Middle frontal gyrus (tissue), 1 donor: ENCODE data around the gene CRYBG1.
"Not testable (repeated sequence)": the region's sequence is repeated elsewhere in the genome, so short reads cannot be mapped to it uniquely, and the experiment has no call there.

Experiments
- DNase-seq: peaks from one replicate; pipeline ENCODE4 v3.0.0-alpha.2; 2015; ENCODE audit warnings: low spot score; ENCODE audit errors: extremely low spot score

Gene CRYBG1

DNA sequence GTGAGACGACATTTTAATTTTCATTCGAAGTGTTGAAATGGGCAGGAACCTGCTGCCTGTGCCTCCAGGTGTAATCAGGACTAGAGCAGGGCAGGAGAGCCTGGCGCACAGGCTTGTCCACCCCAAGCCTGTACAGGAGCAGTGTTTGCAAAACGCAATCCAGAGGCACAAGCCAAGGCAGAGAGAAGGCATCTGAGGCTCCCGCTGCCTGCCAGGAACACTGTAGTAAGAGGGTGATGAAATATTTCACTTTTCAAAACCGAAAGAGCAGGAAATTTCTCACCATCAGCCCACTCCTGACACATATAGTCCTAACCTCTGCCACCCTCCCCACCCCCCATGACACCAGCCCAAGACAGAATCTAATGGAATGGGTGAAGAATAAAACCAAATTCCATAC lies 136.3 kb downstream of the CRYBG1 start:
- no peak for DNase-seq

DNA sequence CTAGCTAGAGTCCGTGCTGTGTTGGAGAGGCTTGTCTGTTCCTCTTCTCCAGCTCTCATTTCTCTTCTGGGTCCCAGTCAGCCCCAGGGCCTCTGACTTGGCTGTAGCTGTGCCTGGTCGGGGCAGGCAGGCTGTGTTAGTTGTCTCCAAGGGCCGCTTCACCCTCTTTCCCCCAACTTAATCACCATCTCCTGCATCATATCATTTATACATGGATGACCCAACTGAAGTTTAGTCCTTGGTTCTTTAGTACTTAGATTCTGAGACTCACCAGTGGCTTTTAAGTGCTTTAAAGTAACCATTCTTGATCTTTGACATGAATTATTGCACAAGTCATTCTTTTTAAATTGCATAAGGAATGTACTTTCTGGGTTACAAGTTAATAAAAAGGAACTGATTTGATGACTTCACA lies 141.4 kb downstream of the CRYBG1 start:
- no peak for DNase-seq

DNA sequence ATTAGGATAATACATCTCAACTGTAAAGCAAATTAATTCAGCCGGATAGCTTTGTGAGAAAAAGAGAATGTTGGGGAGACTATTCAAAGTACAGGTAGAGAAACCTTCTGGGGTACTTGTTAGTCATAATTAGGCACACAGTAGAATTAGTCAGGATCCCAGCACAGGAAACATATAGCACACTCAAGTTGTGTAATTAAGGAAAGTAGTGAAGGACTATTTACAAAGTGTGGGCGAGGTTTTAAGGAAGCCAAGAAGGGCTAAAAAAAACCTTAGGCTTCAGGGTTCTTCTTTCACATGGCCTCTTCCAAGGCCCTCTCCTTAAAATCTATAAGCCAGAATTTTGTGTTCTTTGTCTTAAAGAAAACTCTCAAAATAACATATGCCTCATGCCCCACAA lies 142.0 kb downstream of the CRYBG1 start:
- DNase-seq, result no peak

- DNase-seq, result no peak
Measured at GRCh38 chr6:106508277-106508676, 147.8 kb downstream of the CRYBG1 start.

- no peak for DNase-seq
Measured at GRCh38 chr6:106508834-106509233, 148.3 kb downstream of the CRYBG1 start.

DNA sequence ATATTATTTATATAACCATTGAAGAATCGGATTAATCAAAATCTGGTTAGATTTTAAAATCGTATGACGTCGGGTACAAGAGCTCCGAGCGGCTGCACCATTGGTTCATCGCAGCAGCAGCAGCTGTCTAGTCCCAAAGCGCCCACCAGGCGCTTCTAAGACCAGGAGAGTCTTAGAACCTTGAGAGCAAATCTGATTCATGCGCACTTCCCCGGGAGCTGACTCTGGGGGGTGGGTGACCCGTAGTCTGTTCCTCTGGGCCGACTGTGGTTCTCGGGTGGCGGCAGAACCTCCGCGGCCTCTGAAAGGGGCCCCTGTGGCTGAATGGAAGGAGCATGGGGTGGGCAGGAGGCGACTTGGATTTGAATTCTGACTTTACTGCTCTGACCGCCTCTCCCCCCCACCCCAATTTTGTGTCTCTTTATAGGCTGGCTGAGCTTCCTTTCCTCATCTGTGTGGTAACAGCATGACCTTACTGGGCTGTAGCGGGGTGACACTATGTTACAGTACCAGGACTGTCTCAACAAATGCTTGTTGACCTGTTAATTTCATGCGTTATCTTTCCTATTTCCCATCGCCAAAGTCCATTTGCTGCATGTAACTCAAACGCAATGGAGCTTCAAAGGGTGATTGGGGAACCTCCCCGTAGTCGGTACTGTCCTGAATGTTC lies 149.0 kb downstream of the CRYBG1 start:
- no peak for DNase-seq

DNA sequence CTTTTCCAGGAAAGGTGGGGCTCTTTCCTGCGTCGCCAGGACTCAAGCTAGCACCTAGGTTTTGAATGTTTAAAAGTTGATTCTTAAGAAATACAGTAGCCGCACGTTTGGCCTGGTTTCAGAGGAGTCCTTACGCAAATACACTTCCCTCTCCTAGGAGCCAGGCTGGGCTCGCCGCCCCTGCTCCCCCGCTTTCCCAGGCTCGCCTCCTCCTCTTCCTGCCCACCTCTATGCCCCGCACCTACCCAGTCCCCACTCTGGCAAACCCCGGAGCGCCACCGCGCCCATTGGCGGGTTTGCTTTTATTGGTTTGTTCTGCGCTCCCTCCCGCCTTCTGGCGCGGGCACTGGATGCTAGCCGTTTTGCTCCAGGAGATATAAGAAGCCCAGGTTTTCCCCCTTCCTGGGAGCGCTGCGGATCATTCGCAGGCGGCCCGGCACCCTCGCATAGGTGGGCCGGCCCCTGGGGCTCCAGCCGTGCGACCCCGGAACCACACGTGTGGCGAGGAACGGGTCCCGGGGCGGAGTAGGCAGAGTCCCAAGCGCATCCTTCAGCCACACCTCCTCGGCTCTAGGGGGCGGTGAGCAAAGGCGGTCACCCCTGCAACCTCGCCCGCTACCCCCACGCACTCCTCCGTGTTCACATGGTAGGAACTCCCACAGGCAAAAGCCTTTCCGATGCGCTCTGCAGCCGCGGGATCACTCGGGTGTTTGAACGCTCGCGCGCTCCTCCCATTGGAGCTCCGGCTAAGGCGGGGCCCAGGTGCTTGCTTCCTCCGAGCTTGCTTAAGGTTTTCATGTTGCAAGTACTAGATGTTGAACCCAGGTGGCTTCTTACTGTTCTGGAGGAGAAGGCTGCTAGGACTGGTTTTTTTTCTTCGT lies 149.8 kb downstream of the CRYBG1 start:
- no peak for DNase-seq

DNA sequence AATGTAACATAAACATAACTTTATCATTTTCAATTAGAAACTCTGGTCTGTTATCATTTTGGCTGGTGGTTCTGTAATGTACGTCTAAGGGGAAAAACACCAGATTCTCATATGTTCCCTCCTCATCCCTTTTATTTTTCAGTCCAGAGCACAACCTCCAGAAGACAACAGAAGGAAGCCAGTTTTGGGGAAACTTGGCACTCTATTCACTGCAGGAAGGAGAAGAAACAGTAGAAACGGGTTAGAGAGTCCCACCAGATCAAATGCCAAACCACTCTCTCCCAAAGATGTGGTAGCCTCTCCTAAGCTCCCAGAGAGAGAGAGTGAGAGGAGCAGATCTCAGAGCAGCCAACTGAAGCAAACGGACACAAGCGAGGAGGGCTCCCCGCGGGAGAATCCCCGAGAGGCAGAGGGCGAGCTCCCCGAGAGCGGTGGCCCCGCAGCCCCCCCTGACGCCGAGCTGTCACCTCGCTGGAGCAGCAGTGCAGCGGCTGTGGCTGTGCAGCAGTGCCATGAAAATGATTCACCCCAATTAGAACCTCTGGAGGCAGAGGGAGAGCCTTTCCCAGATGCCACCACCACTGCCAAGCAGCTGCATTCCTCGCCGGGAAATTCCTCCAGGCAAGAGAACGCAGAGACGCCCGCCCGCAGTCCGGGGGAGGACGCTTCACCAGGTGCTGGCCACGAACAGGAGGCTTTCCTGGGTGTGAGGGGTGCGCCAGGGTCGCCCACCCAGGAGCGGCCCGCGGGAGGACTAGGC lies 151.0 kb downstream of the CRYBG1 start:
- no peak for DNase-seq

GRCh38 chr6:106512048-106512967 lies 151.8 kb downstream of the CRYBG1 start:
- DNase-seq, result no peak

GRCh38 chr6:106512968-106513574 lies 152.6 kb downstream of the CRYBG1 start:
- DNase-seq, result no peak

- no peak for DNase-seq
Measured at GRCh38 chr6:106513808-106514582, 153.5 kb downstream of the CRYBG1 start.

- DNase-seq, result no peak
Measured at GRCh38 chr6:106514583-106514885, 154.0 kb downstream of the CRYBG1 start.

GRCh38 chr6:106515582-106515981 lies 155.1 kb downstream of the CRYBG1 start:
- not testable (repeated sequence) for DNase-seq

DNA sequence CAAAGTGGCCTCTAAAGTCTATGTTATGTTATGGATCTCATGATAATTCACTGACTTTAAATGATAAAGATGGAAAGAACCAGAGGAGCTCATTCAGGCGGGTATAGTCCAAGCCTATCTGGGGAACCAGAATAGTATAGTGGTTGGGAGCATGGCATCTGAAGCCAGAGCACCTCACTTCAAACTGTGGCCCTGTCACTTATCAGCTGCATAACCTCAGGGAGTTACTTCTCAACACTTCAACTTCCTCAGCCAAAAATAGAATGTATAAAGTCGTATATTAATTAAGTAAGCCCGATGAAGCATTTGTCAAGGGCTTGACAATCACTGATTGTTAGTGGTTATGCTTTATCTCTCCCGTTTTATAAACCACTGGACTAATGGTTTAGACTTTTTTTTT lies 156.1 kb downstream of the CRYBG1 start:
- DNase-seq, result no peak

DNA sequence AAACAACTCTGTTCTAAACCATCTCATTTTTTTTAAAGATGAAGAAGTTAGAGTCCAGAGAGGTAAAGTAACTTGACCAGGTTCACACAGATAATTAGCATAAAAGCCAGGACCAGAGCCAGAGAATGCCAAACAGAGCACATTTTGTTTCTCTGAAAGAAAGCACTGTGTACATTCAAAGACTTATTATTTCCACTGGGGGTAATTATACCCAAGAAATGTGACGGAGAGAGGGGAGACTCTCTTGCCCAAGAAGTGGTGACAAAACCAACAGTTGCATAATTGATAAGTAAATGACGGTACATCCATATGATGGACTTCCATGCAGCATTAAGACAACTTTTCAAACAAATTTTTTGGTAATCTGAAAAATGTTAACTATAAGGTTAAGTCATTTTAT lies 157.2 kb downstream of the CRYBG1 start:
- no peak for DNase-seq

DNA sequence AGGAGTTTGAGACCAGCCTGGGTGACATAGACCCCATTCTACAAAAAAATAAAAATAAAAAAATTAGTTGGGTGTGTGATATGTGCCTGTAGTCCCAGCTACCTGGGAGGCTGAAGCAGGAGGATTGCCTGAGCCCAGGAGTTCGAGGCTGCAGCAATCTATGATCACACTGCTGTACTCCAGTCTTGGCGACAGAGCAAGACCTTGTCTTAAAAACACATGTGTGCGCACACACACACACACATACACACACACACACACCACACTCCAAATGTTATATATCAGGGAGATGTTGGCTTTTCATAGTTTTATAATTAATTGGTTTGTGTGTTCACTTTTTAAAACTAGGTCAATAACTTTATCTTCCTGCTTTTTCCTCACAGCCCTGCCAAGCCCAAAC lies 158.2 kb downstream of the CRYBG1 start:
- DNase-seq, result no peak

GRCh38 chr6:106519460-106520394 lies 159.2 kb downstream of the CRYBG1 start:
- no peak for DNase-seq

DNA sequence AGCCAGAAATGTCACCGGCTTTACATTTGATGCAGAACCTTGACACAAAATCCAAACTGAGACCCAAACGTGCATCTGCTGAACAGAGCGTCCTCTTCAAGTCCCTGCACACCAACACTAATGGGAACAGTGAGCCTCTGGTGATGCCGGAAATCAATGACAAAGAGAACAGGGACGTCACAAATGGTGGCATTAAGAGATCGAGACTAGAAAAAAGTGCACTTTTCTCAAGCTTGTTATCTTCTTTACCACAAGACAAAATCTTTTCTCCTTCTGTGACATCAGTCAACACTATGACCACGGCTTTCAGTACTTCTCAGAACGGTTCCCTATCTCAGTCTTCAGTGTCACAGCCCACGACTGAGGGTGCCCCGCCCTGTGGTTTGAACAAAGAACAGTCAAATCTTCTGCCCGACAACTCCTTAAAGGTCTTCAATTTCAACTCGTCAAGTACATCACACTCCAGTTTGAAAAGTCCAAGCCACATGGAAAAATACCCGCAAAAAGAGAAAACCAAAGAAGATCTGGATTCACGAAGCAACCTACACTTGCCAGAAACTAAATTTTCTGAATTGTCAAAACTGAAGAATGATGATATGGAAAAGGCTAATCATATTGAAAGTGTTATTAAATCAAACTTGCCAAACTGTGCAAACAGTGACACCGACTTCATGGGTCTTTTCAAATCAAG lies 160.3 kb downstream of the CRYBG1 start:
- DNase-seq, result no peak
